Activated CD8-positive, alpha-beta memory T cell treated with anti-CD3 and anti-CD28 coated beads for 48 hours (primary cell): Measurements from ENCODE around the gene MRPL51.
"Not testable (repeated sequence)": the region's sequence is repeated elsewhere in the genome, so short reads cannot be mapped to it uniquely, and the experiment has no call there.

Source experiments
- DNase-seq, 3 experiments: peaks; one replicate each; pipeline ENCODE4 v3.0.0-alpha.2; 2020; ENCODE audit warnings: low read depth in 2 of 3, low spot score in 2 of 3

The MRPL51 gene

GRCh38 chr12:6489449-6489848, 3.6 kb downstream of the MRPL51 start:
- no peak for DNase-seq

GRCh38 chr12:6488240-6488639, 4.8 kb downstream of the MRPL51 start:
- DNase-seq = no peak

- DNase-seq = no peak
Measured at GRCh38 chr12:6478416-6478815, 14.6 kb downstream of the MRPL51 start.

- not testable (repeated sequence) for DNase-seq
Measured at GRCh38 chr12:6477601-6478377, 15.3 kb downstream of the MRPL51 start.

GRCh38 chr12:6476489-6476888, 16.6 kb downstream of the MRPL51 start:
- no peak for DNase-seq

- not testable (repeated sequence) for DNase-seq
Measured at GRCh38 chr12:6475233-6475975, 17.7 kb downstream of the MRPL51 start.

- DNase-seq = no peak
Measured at GRCh38 chr12:6472491-6472890, 20.6 kb downstream of the MRPL51 start.

GRCh38 chr12:6471989-6472360, 21.1 kb downstream of the MRPL51 start:
- DNase-seq = no peak

- peak; percentile 92 to 94 (median 94) for DNase-seq
Measured at GRCh38 chr12:6470375-6471163, 22.5 kb downstream of the MRPL51 start, which contains the start of gene VAMP1. TSS of gene VAMP1 (minus strand) at chr12:6470677. CDS start at chr12:6470531, 146 bp downstream.

- no peak for DNase-seq
Measured at GRCh38 chr12:6469609-6470374, 23.3 kb downstream of the MRPL51 start.

GRCh38 chr12:6469092-6469491, 24.0 kb downstream of the MRPL51 start:
- no peak for DNase-seq

- DNase-seq = no peak
Measured at GRCh38 chr12:6468283-6468575, 24.8 kb downstream of the MRPL51 start.

GRCh38 chr12:6467571-6468282, 25.3 kb downstream of the MRPL51 start:
- not testable (repeated sequence) for DNase-seq

GRCh38 chr12:6466751-6467150, 26.3 kb downstream of the MRPL51 start:
- DNase-seq = not testable (repeated sequence)

GRCh38 chr12:6466184-6466573, 26.9 kb downstream of the MRPL51 start:
- no peak for DNase-seq

GRCh38 chr12:6465467-6466183, 27.4 kb downstream of the MRPL51 start:
- DNase-seq = no peak

- no peak for DNase-seq
Measured at GRCh38 chr12:6464531-6464930, 28.5 kb downstream of the MRPL51 start.

GRCh38 chr12:6463858-6464257, 29.2 kb downstream of the MRPL51 start:
- no peak for DNase-seq

- DNase-seq = no peak
Measured at GRCh38 chr12:6463216-6463615, 29.8 kb downstream of the MRPL51 start.
